ENCODE data around the gene AGMAT.

Gene AGMAT

GRCh38 chr1:15584489-15585363 is at the start of gene AGMAT:
Gene AGMAT, minus strand, starts transcription at chr1:15585051. Its CDS starts 84 bp downstream, at chr1:15584967.
- DNase-seq (ENCODE audit: low read depth in 2 of 2): no peak

- DNase-seq (ENCODE audit: low read depth in 2 of 2): no peak
Observed at GRCh38 chr1:15633756-15634420, 49.0 kb upstream of the AGMAT start.

- DNase-seq (ENCODE audit: low read depth in 2 of 2): no peak
Observed at GRCh38 chr1:15628003-15628402, 43.2 kb upstream of the AGMAT start.

- DNase-seq (ENCODE audit: low read depth in 2 of 2): peak; percentile 61 to 62
Observed at GRCh38 chr1:15627343-15627988, 42.6 kb upstream of the AGMAT start.

GRCh38 chr1:15626269-15626950 is 41.6 kb upstream of the AGMAT start:
- no peak for DNase-seq (ENCODE audit: low read depth in 2 of 2)

- DNase-seq (ENCODE audit: low read depth in 2 of 2): no peak
Observed at GRCh38 chr1:15625056-15625917, 40.4 kb upstream of the AGMAT start.

GRCh38 chr1:15624133-15624714 is 39.4 kb upstream of the AGMAT start:
- DNase-seq (ENCODE audit: low read depth in 2 of 2): no peak

GRCh38 chr1:15623435-15623834 is 38.6 kb upstream of the AGMAT start:
- DNase-seq (ENCODE audit: low read depth in 2 of 2): no peak

- DNase-seq (ENCODE audit: low read depth in 2 of 2): no peak
Observed at GRCh38 chr1:15622712-15623373, 38.0 kb upstream of the AGMAT start.

- no peak for DNase-seq (ENCODE audit: low read depth in 2 of 2)
Observed at GRCh38 chr1:15621975-15622374, 37.1 kb upstream of the AGMAT start.

GRCh38 chr1:15620902-15621682 is 36.2 kb upstream of the AGMAT start:
- no peak for DNase-seq (ENCODE audit: low read depth in 2 of 2)

- peak in 1 of 2 experiments; percentile 8 for DNase-seq (ENCODE audit: low read depth in 2 of 2)
Observed at GRCh38 chr1:15620155-15620545, 35.3 kb upstream of the AGMAT start.

- peak; percentile 54 to 64 for DNase-seq (ENCODE audit: low read depth in 2 of 2)
Observed at GRCh38 chr1:15618655-15619525, 34.0 kb upstream of the AGMAT start.

- DNase-seq (ENCODE audit: low read depth in 2 of 2): no peak
Observed at GRCh38 chr1:15618077-15618654, 33.3 kb upstream of the AGMAT start.

- DNase-seq (ENCODE audit: low read depth in 2 of 2): peak; percentile 97
Observed at GRCh38 chr1:15617173-15618076, 32.6 kb upstream of the AGMAT start, which contains the start of gene DDI2. Gene DDI2, plus strand, starts transcription at chr1:15617458. Its CDS starts 213 bp downstream, at chr1:15617671.

GRCh38 chr1:15616373-15617172 is 31.7 kb upstream of the AGMAT start:
- DNase-seq (ENCODE audit: low read depth in 2 of 2): no peak

Measured in fibroblast of skin of left quadriceps (primary cell).